GM19455 (cell line): ENCODE data around the gene RUSC1.
"Not testable (repeated sequence)": the region's sequence is repeated elsewhere in the genome, so short reads cannot be mapped to it uniquely, and the experiment has no call there.

Experiments used
- ATAC-seq: cut with Tn5 transposase; IDR thresholded peaks from one replicate; pipeline ENCODE4 v1.9.1; 2021; ENCODE audit not compliant: unreplicated experiment

Gene RUSC1

GRCh38 chr1:155320661-155321617 lies at the start of gene RUSC1:
TSS of gene RUSC1 (plus strand) at chr1:155320894. CDS start at chr1:155321774, 880 bp downstream.
- ATAC-seq: no peak

- peak; percentile 39 for ATAC-seq
Observed at GRCh38 chr1:155272466-155273342, 48.0 kb upstream of the RUSC1 start.

GRCh38 chr1:155273343-155274245 lies 47.1 kb upstream of the RUSC1 start, which contains the start of gene CLK2:
TSS of gene CLK2 (minus strand) at chr1:155273504. CDS start at chr1:155270977, 2,527 bp downstream.
- peak; percentile 81 for ATAC-seq

GRCh38 chr1:155277070-155277901 lies 43.4 kb upstream of the RUSC1 start, which contains the start of gene HCN3:
TSS of gene HCN3 (plus strand) at chr1:155277463. CDS start at chr1:155277591, 128 bp downstream.
- peak; percentile 60 for ATAC-seq

GRCh38 chr1:155277902-155278688 lies 42.6 kb upstream of the RUSC1 start:
- no peak for ATAC-seq

- no peak for ATAC-seq
Observed at GRCh38 chr1:155278689-155279160, 42.0 kb upstream of the RUSC1 start.

- ATAC-seq: no peak
Observed at GRCh38 chr1:155279268-155279667, 41.4 kb upstream of the RUSC1 start.

- no peak for ATAC-seq
Observed at GRCh38 chr1:155282488-155283091, 38.1 kb upstream of the RUSC1 start.

GRCh38 chr1:155284476-155284875 lies 36.2 kb upstream of the RUSC1 start:
- no peak for ATAC-seq

GRCh38 chr1:155285063-155285462 lies 35.6 kb upstream of the RUSC1 start:
- no peak for ATAC-seq

- no peak for ATAC-seq
Observed at GRCh38 chr1:155285631-155286044, 35.1 kb upstream of the RUSC1 start.

GRCh38 chr1:155286544-155286943 lies 34.1 kb upstream of the RUSC1 start:
- ATAC-seq: no peak

- no peak for ATAC-seq
Observed at GRCh38 chr1:155287987-155288543, 32.6 kb upstream of the RUSC1 start.

GRCh38 chr1:155291006-155291405 lies 29.7 kb upstream of the RUSC1 start:
- ATAC-seq: not testable (repeated sequence)

- ATAC-seq: no peak
Observed at GRCh38 chr1:155293086-155293749, 27.5 kb upstream of the RUSC1 start.

GRCh38 chr1:155294520-155295182 lies 26.0 kb upstream of the RUSC1 start:
- no peak for ATAC-seq
